SKM-1 treated with dmso at 0.1 percent for 144 hours (cell line): ENCODE results near the gene ST8SIA5.
"Not testable (repeated sequence)": the region's sequence is repeated elsewhere in the genome, so short reads cannot be mapped to it uniquely, and the experiment has no call there.

Experiments used
- DNase-seq: peaks from one replicate; lab custom pipeline; 2025; ENCODE audit not compliant: unreplicated experiment; lab: John Stamatoyannopoulos, UW

Gene ST8SIA5

DNA sequence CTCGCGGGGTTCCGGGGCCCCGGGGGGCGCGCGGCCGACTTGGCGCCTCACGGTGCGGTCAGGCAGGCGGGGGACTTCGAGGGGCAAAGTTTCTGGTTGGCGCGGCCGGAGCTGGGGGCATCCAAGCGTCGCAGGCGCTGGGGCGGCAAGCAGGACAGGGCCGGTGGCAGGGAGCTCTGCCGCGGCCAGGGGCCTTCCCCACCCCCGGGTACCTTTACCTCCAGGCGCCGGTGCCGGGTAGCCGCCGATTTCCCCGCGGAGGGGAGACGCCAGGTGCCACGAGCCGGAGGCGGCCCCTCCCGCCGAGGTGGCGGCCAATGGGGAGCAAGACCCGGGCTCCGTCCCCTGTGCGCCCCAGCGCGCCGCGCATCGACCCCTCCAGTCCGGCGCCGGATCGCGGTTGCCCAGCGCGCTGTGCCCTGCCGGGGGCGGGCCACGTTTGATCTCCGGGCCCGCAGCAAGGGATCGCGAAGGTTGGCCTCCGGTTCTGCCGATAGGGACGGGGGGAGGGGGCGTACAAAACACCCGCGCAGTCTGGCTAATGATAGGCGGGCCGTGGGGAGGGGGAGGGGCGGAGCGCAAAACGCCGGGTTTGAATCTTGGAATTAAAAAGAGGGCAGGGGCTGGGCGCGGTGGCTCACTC, at the start of gene ST8SIA5:
Gene ST8SIA5, minus strand, starts transcription at position 495 of the 643 bp plus-strand sequence. CDS start 545 bp downstream, outside the sequence.
- no peak for DNase-seq

DNA sequence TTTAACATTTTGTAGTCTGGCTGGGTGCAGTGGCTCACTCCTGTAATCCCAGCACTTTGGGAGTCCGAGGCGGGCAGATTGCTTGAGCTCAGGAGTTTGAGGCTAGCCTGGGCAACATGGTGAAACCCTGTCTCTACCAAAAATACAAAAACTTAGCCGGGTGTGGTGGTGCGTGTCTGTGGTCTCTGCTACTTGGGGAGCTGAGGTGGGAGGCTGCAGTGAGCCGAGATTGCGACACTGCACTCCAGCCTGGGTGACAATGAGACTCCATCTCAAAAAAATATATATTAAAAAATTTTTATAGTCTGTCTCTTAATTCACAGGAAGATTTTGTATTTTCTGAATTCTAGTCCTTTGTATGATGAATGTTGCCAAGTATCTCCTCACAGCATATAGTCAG, 39.1 kb upstream of the ST8SIA5 start:
- DNase-seq: not testable (repeated sequence)

DNA sequence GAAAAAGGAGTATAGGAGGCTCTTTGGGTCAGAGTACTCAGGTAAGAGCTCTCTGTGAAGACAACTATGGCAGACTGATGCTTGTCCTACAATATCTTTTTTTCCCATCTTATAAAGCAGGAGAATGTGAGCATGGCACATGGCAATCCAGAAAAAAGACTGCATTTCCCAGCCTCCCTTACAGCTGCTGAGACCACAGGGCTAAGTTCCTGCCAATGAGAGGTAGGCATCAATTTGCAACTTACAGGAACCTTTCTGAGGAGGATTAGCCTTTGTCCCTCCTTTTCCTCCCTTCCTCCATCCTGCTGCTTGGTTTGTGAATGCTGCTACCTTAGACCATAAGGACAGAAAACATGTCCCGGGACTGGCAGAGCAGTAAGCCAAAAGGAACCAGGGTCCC, 37.8 kb upstream of the ST8SIA5 start:
- DNase-seq: no peak

- DNase-seq: peak; percentile 6
Observed at GRCh38 chr18:46793565-46793964, 36.7 kb upstream of the ST8SIA5 start.

- DNase-seq: no peak
Observed at GRCh38 chr18:46789088-46789487, 32.2 kb upstream of the ST8SIA5 start.

DNA sequence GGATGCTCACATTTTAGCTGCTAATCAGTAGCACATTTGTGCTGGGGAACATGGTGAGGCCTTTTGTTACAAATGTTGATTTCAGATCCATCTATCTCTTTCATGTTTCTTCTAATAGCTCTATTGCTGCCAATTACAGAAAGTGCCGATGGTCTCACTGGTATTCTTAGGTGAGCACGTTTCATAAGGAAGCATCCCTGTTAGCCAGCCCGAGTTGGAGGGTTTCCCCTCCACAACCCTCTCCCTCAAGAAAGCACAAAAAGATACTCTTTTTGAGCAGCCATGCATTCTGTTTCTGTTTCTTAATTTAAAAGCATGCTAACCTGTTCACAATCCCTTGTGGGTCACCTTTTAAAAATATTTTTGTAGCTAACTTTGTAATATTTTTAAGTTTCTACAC, 30.8 kb upstream of the ST8SIA5 start:
- DNase-seq: no peak

DNA sequence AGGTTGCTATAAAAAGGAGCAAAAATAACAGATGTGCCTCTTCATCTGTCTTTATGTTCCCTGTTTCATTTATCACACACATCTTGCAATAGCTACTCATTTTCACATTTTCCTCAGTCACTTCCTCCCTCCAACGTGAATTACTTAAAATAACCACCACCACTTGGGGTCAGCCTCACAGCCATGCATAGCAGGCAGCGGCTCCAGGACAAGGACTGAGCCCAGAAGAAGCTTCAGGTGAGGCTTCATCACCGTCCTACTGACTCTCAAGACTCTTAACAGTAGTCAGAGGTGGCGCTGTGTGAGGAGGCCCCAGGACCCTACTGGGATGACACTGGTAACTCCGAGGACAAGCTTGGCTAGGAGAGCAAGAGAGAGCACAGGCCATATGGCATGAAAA, 15.5 kb upstream of the ST8SIA5 start:
- DNase-seq: peak; percentile 44

DNA sequence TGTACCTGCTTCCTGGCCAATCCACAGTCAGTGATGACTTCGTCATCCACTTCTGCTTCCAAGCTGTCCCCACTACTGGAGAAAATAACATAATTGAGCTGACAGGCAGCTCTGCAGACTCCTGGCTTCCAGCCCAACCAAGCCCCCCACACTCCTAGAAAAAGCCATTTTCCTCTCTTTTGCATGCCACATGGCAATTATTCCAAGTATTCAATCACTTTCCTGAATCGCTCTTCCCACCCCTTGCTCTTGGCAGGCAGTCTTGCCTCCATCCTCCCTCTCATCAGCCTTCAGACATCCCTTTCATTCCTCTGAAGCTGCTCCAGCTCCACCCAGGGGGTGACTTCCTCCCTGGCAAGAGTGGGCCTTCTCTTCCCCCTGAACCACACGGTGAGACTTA, 14.3 kb upstream of the ST8SIA5 start:
- no peak for DNase-seq

DNA sequence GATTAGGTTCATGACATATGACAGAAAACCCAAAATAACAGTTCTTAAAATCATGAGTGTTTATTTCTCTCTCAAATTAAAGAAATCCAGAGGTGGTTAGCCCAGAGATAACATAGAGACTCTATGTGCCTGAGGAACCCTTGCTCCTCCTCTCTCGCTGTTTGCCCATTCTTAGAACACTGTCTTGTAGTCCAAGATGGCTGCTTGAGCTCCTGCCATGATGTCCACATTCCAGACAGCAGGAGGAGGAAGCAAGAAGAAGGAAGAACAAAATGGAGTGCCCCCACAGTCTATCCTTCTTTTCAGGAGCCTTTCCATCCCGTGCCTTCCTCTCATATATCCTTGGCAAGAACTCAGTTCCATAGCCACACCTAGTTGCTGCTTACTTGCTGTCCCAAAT, 13.9 kb upstream of the ST8SIA5 start:
- DNase-seq: no peak

GRCh38 chr18:46768166-46768921, 11.5 kb upstream of the ST8SIA5 start:
- no peak for DNase-seq

DNA sequence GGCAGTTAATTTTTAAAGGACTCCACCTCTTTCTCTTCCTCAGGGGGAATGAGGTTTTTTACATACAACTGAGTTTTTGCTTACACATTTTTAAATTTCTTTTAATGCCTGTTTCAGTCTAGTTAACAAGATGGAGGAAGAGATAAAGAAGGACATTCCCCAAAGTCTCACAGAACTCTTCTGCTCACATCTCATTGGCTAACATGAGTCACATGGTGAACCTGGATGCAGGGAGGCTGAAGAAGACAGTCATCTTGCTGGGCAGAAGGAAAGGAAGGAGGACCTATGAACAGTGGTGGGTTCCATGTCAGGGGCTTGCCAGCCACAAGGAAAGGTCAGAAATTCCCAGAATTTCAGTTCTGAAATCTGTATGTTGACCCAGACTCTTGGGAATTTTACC, 10.4 kb upstream of the ST8SIA5 start:
- no peak for DNase-seq

- DNase-seq: no peak
Observed at GRCh38 chr18:46764586-46764985, 7.7 kb upstream of the ST8SIA5 start.

GRCh38 chr18:46761059-46761769, 4.4 kb upstream of the ST8SIA5 start:
- no peak for DNase-seq

DNA sequence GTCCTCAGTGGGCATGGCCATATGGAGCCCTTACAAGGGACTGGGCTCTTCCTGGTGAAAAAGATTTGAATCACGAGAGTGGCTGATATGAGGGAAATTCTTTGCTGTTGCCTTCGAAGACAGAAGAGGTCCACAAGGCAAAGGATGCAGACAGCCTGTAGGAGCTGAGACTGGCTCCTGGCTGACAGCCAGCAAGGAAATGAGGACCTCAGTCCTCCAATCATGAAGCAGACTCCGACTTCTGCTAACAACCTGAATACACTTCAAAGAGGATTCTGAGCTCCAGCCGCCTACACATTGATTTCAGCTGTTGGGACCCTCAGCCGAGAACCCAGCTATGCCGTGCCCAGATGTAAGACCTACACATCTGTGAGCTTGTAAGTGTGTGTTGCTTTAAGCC, 3.0 kb upstream of the ST8SIA5 start:
- no peak for DNase-seq

GRCh38 chr18:46756025-46756558, 761 bp downstream of the ST8SIA5 start:
- DNase-seq: no peak

- no peak for DNase-seq
Observed at GRCh38 chr18:46755315-46756024, 1.4 kb downstream of the ST8SIA5 start.

DNA sequence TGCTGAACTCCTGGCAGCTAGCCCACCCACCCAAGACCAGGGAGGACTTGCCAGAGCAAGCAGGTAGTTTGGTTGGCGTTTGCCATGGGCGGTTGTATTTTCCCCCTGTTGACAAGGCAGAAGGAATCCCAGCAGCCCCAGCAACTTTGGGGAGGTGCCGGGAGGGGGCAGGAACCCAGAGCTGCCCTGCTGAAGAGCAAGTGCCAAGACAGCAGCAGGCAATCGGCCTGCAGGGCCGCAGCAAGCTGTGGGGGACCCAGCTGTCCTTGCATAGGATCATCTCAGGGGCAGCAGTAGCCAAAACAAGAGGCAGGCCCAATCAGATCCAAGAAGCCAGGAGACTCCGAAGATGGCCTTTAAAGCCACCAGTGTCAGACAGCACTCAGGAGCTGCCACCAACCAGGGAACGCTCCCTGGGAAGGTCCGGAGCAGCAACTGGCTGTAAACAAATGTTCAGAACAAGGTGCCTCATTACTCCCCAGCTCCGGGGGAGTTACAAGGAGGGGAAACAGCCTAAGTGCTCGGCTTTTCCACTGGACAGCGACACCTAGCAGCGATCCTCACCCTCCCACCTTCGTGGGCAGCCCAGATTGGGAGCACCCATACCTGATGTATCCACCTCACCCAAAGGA, 2.1 kb downstream of the ST8SIA5 start:
- no peak for DNase-seq

DNA sequence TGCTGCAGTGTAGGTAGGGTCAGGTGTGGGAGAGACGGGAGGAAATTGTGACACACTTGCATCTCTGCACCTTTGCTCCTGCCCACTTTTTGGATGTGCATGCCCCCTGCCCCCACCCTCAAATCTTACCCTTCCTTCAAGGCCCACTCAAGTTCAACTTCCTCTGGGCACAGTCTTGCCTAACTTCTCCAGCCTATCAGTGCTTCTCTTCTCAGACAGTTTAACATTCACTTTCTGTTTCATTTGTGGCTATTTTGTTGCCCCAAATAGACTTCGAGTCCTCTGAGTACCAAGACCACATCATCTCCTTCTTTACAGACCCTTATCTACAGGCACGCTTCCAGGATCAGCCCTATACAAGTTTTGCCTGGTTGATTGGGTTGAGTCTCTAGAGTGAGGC, 2.7 kb downstream of the ST8SIA5 start:
- DNase-seq: peak; percentile 13

GRCh38 chr18:46751882-46752281, 5.0 kb downstream of the ST8SIA5 start:
- DNase-seq: no peak

DNA sequence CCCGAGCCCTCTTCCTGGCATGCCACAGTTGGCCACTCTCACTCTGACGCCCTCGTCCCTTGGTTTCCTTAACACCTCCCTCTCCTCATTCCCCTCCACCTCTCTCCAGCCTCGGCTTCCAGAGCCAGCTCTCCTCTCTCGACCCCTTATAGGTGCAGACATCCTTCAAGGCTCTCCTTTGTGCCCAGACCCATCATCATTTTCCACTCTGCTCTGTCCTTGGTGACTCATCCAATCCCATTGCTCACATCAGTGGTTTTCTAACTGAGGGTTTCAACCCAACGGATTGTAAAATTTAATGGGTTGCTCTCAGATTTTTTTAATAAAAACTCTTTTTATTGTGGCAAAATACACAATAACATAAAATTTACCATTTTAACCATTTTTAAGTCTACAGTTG, 6.2 kb downstream of the ST8SIA5 start:
- DNase-seq: no peak

DNA sequence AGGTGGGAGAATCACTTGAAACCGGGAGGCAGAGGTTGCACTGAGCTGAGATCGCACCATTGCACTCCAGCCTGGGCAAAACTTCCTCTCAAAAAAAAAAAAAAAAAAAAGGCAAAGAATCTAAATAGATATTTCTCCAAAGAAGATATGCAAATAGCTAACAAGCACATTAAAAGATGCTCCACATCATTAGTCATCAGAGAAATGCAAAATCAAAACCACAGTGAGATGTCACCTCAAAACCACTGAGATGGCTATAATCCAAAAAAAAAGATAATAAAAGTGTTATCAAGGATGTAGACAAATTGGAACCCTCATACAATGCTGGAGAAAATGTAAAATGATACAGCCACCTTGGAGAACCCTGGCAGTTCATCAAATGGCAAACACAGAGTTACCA, 8.4 kb downstream of the ST8SIA5 start:
- no peak for DNase-seq
